ENCODE data around the gene FPR1.

DNA sequence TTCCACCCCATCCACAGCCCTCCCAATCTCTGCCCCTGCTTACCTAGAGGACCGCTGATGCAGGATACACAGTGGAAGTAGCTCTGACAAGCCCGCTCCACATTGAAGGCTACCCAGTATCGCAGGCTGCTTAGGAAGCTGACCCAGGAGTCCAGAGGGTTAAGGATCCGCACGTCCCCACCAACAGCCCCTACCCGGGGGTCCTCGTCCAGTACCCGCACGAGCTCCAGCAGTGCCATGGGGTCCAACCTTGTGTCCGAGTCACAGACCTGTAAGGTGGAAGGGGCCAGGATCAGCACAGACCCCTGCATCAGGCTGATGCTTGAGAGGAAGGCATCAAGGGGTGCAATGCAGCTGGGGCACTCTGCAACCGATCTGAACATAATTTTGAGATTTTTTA lies 34.8 kb downstream of the FPR1 start:
- TF ChIP-seq EZH2phosphoT487 (IDR thresholded peaks at IDR 0.05; ENCODE audit: insufficient read depth, low read depth) (no peak), EZH2 (IDR thresholded peaks at IDR 0.05; ENCODE audit: insufficient read depth, poor library complexity, severe bottlenecking) (no peak)

All from GM23248 (cell line).